ENCODE measurements around the gene TP53I13.

TP53I13 gene

GRCh38 chr17:29607557-29608195, 39.2 kb downstream of the TP53I13 start:
- no peak for DNase-seq (ENCODE audit: low read depth)
- H3K4me3 ChIP-seq (ENCODE audit: low read length): no peak overlapping the region
- no peak for TF ChIP-seq CTCF (IDR thresholded peaks at IDR 0.05; ENCODE audit: insufficient read depth, low read depth, low read length, missing control alignments)

- no peak overlapping the region for H3K4me3 ChIP-seq (ENCODE audit: low read length)
- TF ChIP-seq CTCF (IDR thresholded peaks at IDR 0.05; ENCODE audit: insufficient read depth, low read depth, low read length, missing control alignments): no peak
- no peak for DNase-seq (ENCODE audit: low read depth)
Measured at GRCh38 chr17:29608986-29609385, 40.5 kb downstream of the TP53I13 start.

GRCh38 chr17:29610395-29610794, 41.9 kb downstream of the TP53I13 start:
- no peak for TF ChIP-seq CTCF (IDR thresholded peaks at IDR 0.05; ENCODE audit: insufficient read depth, low read depth, low read length, missing control alignments)
- no peak for DNase-seq (ENCODE audit: low read depth)
- H3K4me3 ChIP-seq (ENCODE audit: low read length): no peak overlapping the region

GRCh38 chr17:29611351-29612093, 43.0 kb downstream of the TP53I13 start:
- DNase-seq (ENCODE audit: low read depth): no peak
- H3K4me3 ChIP-seq (ENCODE audit: low read length): no peak overlapping the region
- no peak for TF ChIP-seq CTCF (IDR thresholded peaks at IDR 0.05; ENCODE audit: insufficient read depth, low read depth, low read length, missing control alignments)

- no peak for TF ChIP-seq CTCF (IDR thresholded peaks at IDR 0.05; ENCODE audit: insufficient read depth, low read depth, low read length, missing control alignments)
- no peak for DNase-seq (ENCODE audit: low read depth)
- no peak overlapping the region for H3K4me3 ChIP-seq (ENCODE audit: low read length)
Measured at GRCh38 chr17:29612094-29612403, 43.5 kb downstream of the TP53I13 start.

GRCh38 chr17:29612404-29613280, 44.1 kb downstream of the TP53I13 start:
- TF ChIP-seq CTCF (IDR thresholded peaks at IDR 0.05; ENCODE audit: insufficient read depth, low read depth, low read length, missing control alignments): no peak
- DNase-seq (ENCODE audit: low read depth): no peak
- H3K4me3 ChIP-seq (ENCODE audit: low read length): no peak overlapping the region
